Measurements from ENCODE around the gene NDN.
"Not testable (repeated sequence)": the region's sequence is repeated elsewhere in the genome, so short reads cannot be mapped to it uniquely, and the experiment has no call there.

Gene NDN

GRCh38 chr15:23687143-23687470 is at the start of gene NDN:
NDN (minus strand) TSS chr15:23687305; CDS start chr15:23687217, 88 bp downstream.
- DNase-seq (ENCODE audit: extremely low read depth in 1 of 2, low read depth in 1 of 2): no peak

DNA sequence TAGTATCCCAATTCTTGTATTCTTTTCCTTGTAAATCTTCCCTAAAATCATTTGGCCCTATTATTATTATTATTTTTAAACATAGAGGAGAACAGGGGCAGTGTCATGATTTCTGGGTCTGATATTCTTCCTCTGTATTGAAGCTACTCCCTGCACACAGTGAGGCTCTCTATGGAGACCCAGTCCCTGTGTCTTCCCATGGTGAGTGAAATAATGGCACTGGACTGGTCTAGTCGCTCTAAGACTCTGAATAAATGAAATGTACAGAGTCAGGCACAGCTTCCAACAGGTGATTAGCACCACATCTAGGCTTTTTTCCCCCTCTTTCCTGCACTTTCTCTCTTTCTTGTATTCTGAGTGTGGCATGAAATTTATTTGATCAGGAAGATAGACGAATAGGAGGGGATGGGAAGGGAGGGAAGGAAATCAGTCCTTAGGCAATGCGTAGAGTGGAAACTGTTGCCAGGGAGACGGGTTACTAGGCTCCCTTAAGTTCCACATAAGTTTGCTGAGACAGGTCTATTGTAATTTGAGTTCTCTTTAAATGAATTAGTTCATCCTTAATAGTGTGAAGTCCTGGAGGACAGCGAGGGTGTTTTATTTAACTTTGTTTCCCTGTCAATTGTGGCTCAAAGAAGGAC is 49.0 kb upstream of the NDN start:
- no peak for DNase-seq (ENCODE audit: extremely low read depth in 1 of 2, low read depth in 1 of 2)

GRCh38 chr15:23734862-23735261 is 47.8 kb upstream of the NDN start:
- DNase-seq (ENCODE audit: extremely low read depth in 1 of 2, low read depth in 1 of 2): no peak

GRCh38 chr15:23713874-23714656 is 27.0 kb upstream of the NDN start:
- DNase-seq (ENCODE audit: extremely low read depth in 1 of 2, low read depth in 1 of 2): not testable (repeated sequence)

DNA sequence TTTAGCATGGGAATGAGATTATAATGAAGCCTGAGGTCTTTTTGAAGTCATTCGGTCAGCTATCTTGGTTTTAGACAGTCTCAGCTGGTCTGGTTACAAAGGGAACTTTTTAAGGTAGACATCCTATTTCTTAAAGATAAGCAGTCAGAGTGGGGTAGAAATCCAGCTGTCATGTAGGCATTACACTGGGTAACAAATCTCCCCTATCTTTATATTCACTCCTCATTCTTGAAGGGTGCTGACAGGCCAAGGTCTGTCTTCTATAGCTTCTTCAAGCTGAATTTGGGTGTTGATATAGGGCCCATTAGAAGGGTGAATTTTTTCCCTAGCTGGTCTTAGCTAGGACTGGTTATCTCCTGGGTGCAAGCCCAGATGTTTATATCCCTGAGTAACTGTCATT is 21.2 kb upstream of the NDN start:
- no peak for DNase-seq (ENCODE audit: extremely low read depth in 1 of 2, low read depth in 1 of 2)

DNA sequence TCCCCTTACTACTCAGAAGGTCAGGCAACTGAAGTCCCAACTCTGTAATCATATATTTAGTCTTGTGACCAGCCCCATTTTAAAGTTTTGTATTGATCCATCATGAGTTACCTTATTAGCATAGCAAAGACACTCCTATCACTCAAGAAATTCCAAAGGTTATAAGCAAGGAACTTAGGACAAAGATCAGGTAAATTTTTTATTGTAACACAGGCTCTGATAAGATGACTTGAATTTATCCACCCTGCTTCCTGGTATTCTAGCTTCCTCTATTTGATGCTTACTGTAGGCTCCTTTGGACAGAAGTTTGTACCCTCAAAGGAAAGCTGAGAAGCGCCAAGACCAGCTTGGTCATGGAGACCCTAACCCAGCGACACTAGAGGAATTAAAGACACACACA is 8.2 kb upstream of the NDN start:
- no peak for DNase-seq (ENCODE audit: extremely low read depth in 1 of 2, low read depth in 1 of 2)

DNA sequence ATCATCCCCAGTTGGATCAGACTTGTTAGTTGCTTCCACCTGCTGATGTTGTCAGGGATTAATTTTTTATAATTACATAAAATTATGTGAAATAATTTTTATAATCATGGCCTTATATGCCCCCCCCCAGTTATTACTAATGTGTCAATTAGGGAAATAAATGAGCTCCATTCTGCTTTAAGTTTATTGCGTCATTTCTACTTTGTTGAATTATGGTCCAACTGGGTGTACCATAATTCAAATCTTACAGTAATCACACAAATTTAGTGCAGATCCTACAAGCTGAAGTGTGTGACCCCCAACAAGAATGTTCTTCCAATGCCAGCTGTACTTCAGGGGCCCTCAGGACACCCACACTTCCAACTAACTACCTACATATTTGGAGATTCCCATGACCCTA is 7.5 kb upstream of the NDN start:
- no peak for DNase-seq (ENCODE audit: extremely low read depth in 1 of 2, low read depth in 1 of 2)

GRCh38 chr15:23690450-23690852 is 3.3 kb upstream of the NDN start:
- DNase-seq (ENCODE audit: extremely low read depth in 1 of 2, low read depth in 1 of 2): no peak

DNA sequence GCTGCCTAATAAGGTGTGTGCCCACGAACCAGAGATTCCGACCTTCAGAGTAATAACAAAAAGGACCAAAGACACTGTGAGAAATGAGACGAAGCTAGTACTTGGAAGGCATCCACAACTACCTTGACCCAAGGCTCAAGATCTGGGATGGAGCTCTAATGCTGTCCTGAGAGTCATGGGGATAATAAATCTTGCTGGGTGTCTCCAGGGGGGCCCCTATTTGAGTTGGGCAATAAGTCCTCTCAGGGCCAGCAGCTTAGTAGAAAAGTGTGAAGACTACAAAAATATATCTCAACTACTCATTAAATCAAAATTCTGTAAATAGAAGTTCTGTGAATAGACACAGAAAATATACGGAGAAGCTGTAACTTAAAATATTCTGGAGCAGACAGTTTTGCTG is 2.9 kb upstream of the NDN start:
- DNase-seq (ENCODE audit: extremely low read depth in 1 of 2, low read depth in 1 of 2): no peak

DNA sequence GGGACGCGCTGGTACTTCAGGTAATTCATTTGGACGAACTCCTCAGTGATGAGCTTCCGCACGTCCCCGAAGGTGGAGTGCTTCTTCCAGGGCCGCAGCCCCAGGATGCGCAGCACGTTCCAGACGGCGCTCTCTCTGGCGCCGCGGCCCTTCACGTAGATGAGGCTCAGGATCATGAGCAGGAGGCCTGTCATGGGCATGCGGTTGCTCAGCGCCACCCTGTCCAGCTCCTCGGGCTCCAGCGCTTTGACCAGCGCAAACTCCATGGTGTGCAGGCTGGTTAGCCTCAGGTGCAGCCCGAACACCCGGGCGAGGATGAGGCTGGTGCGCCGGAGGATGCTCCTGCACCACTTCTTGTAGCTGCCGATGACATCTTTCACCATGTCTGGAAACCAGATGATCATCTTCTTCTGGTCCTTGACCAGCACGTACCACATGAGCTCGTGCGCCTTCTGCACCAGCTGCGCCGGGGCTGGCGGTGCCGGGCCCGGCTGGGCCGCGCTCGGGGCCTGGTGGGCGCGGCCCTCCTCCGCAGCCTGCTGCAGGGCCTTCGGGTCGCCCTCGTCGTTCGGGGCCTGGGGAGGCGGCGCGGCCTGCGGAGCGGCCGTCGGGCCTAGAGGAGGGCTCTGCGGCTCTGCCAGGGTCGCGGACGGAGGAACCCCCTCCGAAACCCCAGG is 501 bp downstream of the NDN start:
- no peak for DNase-seq (ENCODE audit: extremely low read depth in 1 of 2, low read depth in 1 of 2)

- DNase-seq (ENCODE audit: extremely low read depth in 1 of 2, low read depth in 1 of 2): no peak
Observed at GRCh38 chr15:23671481-23671880, 15.6 kb downstream of the NDN start.

DNA sequence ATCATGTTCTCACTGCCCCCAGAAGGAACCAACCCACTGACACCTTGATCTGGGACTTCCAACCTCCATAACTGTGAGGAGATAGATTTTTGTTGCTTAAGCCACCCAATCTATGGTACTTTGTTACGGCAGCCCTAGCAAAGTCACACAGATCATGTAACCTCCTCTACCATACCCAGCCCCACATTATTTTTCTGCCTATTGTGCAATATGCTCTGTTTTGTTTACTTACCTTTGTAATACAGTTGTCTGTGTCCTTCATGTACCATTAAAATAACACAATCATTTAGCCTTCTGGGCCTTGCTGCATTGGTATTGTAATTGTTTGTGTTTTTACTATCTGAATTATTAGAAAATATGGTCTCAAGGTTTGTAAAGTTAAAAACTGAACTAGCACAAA is 16.1 kb downstream of the NDN start:
- DNase-seq (ENCODE audit: extremely low read depth in 1 of 2, low read depth in 1 of 2): no peak

DNA sequence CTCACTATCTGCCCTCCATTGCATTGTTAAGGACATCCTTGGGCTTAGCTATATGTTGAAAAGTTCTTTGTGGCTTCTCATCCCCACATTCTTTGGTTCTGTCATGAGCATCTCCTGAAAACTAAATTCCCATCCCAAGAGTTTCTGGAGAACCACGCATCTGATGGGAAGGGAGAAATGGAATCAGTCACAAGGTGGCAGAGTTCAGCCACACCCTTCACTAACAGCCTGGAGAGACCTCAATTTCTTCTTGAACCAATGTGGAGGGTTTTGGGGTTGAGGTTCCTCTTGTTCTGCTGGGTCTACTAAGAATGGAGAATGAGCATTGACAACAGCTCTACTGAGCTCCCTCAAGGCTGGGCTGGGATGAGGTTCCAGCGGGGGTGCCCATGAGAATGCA is 23.9 kb downstream of the NDN start:
- no peak for DNase-seq (ENCODE audit: extremely low read depth in 1 of 2, low read depth in 1 of 2)

DNA sequence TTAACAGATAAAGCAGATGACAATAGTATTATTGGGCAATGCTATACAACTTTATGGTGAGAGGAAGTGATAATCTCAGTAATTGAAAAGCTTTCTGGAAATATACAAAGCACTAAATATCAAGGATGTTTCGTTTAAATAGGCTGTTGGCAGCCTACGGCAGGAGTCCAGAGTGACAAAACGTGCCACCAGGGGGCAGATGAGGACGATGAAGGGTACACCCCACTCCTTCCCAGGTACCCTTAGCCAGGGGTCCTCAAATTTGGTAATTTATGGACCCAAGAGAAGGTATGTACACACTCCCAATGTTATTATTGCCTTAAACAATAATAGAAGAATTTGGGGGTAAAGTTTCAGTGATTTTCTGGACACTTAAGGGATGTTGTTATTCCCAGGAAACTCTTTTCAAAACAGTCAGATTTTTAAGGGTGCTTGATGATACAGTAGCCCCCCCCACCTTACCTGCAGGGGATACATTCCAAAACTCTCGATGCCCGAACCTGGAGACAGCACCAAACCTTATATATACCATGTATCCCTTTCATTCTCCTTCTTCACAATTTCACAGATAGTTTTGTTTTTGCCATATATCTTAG is 38.1 kb downstream of the NDN start:
- no peak for DNase-seq (ENCODE audit: extremely low read depth in 1 of 2, low read depth in 1 of 2)

GRCh38 chr15:23647421-23648370 is 39.4 kb downstream of the NDN start, which contains the start of gene MAGEL2:
MAGEL2 (minus strand) TSS chr15:23647867; CDS start chr15:23647742, 125 bp downstream.
- no peak for DNase-seq (ENCODE audit: extremely low read depth in 1 of 2, low read depth in 1 of 2)

- no peak for DNase-seq (ENCODE audit: extremely low read depth in 1 of 2, low read depth in 1 of 2)
Observed at GRCh38 chr15:23647001-23647295, 40.2 kb downstream of the NDN start.

GRCh38 chr15:23646165-23647000 is 40.7 kb downstream of the NDN start:
- no peak for DNase-seq (ENCODE audit: extremely low read depth in 1 of 2, low read depth in 1 of 2)

DNA sequence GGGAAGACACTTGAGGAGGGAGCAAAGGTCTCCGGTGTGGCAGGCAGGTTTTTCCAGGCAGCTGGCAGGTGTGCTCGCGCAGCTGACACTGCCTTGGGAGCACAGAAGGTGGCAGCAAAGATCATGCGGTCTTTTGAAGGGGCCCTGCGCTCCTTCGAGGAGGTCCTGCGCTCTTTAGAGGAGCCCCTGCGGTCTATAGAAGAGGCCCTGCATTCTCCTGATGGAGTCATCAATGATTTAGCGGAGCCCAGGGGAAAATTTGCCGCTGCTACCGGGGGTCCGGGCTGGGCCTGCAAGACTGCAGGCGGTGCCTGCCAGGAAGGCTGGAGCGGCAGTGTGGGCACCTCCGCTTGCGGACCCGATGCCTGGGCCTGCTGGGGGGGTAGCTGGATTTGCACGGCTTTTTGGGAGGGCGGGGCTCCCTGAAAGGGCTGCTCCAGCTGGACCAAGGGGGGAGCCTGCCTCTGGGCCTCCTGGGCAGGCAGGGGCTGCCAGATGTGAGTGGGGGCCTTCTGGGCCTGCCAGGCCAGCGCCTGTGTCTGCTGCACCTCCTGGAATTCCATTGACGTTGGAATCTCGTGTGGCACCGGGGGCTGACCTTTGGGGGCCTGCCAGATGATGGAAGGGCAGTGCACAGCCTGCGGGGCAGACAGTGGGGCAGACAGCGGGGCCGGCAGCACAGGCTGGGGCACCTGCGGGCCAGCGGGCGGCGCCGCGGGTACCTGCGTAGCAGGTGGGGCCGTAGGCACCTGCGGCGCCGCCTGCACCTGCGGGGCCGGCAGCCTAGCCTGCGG is 41.5 kb downstream of the NDN start:
- no peak for DNase-seq (ENCODE audit: extremely low read depth in 1 of 2, low read depth in 1 of 2)

- no peak for DNase-seq (ENCODE audit: extremely low read depth in 1 of 2, low read depth in 1 of 2)
Observed at GRCh38 chr15:23644829-23645228, 42.3 kb downstream of the NDN start.

Measured in stimulated activated CD8-positive, alpha-beta memory T cell treated with anti-CD3 and anti-CD28 coated beads, Interleukin-7, amount 100 ng/mL, for 48 hours (primary cell).